Epithelial cell of prostate (primary cell): ENCODE measurements around the gene TMEM25.
A peak's percentile ranks its signal among the peaks of the same experiment; 100 is the strongest.
"Not testable (repeated sequence)": the region's sequence is repeated elsewhere in the genome, so short reads cannot be mapped to it uniquely, and the experiment has no call there.

Experiments
- DNase-seq: peaks from one replicate; pipeline ENCODE4 v3.0.0-alpha.2; 2011; ENCODE audit warnings: low read depth, low spot score
- H3K27ac ChIP-seq: fragments of 450-650 bp; 2 replicates; pipeline ENCODE4 v1.5.1; 2017; ENCODE audit warnings: mild to moderate bottlenecking

Gene TMEM25

DNA sequence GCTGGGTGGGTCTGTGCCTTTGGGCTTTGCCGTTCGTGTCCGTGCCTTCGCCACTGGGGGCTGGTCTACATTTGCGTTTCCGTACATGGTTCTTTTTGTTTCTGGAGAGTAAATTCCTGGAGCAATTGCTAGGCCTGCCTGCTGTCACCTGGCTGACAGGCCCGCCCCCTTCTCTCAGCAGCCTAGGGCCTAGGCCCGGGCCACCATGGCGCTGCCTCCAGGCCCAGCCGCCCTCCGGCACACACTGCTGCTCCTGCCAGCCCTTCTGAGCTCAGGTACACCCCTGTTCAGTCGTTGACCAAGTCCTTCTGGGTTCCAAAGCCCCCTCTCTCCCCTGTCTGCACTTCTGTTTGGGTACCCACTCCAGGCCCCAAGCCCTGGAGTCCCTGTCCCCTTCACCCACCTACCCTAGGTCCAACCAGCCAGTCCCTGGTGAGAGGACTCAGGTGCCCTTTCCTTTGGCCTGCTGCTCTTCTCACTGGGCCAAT lies 649 bp downstream of the TMEM25 start:
- no peak overlapping the region for H3K27ac ChIP-seq
- DNase-seq: no peak

DNA sequence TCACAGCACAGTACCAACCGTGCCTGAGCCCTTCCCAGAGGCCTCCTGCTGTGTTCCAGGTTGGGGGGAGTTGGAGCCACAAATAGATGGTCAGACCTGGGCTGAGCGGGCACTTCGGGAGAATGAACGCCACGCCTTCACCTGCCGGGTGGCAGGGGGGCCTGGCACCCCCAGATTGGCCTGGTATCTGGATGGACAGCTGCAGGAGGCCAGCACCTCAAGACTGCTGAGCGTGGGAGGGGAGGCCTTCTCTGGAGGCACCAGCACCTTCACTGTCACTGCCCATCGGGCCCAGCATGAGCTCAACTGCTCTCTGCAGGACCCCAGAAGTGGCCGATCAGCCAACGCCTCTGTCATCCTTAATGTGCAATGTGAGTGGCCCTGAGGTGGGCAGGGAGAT lies 1.1 kb downstream of the TMEM25 start:
- no peak overlapping the region for H3K27ac ChIP-seq
- no peak for DNase-seq

DNA sequence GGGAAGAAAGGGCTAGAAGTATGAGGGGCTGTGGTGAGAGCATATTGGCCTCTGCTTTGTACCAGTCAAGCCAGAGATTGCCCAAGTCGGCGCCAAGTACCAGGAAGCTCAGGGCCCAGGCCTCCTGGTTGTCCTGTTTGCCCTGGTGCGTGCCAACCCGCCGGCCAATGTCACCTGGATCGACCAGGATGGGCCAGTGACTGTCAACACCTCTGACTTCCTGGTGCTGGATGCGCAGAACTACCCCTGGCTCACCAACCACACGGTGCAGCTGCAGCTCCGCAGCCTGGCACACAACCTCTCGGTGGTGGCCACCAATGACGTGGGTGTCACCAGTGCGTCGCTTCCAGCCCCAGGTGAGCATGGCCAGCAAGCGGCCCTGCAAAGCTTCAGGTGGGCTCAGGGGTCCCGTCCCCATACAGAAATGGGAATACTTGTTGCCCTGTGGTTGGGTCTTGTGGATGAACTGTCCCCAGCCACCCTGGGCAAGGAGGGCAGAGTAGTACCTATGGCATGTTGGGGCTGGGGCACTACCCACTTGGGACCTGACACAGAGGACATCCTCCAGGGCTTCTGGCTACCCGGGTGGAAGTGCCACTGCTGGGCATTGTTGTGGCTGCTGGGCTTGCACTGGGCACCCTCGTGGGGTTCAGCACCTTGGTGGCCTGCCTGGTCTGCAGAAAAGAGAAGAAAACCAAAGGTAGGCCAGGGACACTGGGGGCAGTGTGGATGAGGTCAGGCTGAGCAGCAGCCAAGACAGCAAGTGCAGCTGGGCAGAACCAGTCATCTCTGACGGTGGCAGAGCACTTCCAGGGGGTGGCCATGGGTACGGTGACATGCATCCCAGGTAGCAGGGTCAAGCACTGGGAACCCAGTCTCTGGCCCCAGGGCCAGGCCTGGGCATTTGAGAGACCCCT lies 2.1 kb downstream of the TMEM25 start:
- no peak overlapping the region for H3K27ac ChIP-seq
- no peak for DNase-seq

DNA sequence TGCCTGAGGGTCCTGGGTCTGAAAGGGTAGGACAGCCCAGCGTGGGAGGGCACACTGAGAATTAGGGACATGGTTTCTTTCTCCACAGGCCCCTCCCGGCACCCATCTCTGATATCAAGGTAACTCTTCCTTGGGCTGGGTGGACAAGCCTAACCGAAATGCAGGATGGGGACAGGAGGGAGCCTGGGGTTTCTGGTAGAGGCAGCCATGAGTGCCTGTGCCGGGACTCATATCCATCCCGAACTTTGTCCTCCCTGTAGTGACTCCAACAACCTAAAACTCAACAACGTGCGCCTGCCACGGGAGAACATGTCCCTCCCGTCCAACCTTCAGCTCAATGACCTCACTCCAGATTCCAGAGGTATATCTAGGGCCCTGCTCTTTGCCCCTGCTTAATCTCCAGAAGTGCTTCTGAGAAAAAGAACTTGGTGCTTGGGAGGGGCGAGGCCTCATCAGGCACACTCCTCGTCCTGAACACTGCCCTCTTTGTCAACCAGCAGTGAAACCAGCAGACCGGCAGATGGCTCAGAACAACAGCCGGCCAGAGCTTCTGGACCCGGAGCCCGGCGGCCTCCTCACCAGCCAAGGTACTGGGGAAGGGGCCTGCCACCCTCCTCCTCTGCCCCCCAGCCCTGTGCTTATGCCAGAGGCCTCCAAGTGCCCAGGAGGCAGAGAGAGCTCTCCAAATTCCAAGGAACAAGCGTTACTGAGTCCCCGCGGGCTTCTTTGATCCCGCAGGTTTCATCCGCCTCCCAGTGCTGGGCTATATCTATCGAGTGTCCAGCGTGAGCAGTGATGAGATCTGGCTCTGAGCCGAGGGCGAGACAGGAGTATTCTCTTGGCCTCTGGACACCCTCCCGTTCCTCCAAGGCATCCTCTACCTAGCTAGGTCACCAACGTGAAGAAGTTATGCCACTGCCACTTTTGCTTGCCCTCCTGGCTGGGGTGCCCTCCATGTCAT lies 3.1 kb downstream of the TMEM25 start:
- no peak overlapping the region for H3K27ac ChIP-seq
- DNase-seq: no peak

DNA sequence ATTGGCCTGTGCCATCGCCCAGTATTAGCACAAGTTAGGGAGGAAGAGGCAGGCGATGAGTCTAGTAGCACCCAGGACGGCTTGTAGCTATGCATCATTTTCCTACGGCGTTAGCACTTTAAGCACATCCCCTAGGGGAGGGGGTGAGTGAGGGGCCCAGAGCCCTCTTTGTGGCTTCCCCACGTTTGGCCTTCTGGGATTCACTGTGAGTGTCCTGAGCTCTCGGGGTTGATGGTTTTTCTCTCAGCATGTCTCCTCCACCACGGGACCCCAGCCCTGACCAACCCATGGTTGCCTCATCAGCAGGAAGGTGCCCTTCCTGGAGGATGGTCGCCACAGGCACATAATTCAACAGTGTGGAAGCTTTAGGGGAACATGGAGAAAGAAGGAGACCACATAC lies 4.3 kb downstream of the TMEM25 start:
- H3K27ac ChIP-seq: no peak overlapping the region
- DNase-seq: no peak

DNA sequence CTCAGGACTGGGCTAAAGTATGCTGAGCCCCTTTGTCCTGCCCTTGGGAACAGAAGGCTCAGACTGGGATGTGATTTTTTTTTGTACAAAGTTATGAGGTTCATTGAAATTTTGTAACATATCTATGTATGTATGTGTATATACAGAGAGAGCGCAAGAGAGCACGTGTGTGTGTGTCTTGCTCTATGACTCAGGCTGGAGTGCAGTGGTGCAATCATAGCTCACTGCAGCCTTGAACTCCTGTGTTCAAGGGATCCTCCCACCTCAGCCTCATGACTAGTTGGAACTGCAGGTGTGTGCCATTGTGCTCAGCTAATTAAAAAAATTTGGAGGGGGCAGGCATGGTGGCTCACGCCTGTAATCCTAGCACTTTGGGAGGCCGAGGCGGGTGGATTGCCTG lies 5.7 kb downstream of the TMEM25 start:
- DNase-seq: no peak
- H3K27ac ChIP-seq: no peak overlapping the region

DNA sequence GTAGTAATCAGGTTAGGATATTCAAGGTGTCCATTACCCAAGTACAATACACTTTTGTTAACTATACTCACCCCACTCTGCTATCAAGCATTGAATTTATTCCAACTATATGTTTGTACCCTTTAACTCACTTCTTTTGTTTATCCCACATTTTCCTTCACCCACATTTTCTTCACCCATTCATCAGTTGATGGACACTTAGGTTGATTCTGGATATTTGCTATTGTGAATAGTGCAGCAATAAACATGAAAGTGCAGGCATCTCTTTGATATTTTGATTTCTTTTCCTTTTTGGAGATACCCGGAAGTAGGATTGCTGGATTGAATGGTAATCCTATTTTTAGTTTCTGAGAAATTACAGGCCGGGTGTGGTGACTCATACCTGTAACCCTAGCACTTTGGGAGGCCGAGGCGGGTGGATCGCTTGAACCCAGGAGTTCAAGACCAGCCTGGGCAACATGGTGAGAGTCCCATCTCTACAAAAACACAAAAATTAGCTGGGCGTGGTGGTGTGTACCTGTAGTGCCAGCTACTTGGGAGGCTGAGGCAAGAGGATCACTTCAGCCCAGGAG lies 6.5 kb downstream of the TMEM25 start:
- no peak for DNase-seq
- H3K27ac ChIP-seq: no peak overlapping the region

DNA sequence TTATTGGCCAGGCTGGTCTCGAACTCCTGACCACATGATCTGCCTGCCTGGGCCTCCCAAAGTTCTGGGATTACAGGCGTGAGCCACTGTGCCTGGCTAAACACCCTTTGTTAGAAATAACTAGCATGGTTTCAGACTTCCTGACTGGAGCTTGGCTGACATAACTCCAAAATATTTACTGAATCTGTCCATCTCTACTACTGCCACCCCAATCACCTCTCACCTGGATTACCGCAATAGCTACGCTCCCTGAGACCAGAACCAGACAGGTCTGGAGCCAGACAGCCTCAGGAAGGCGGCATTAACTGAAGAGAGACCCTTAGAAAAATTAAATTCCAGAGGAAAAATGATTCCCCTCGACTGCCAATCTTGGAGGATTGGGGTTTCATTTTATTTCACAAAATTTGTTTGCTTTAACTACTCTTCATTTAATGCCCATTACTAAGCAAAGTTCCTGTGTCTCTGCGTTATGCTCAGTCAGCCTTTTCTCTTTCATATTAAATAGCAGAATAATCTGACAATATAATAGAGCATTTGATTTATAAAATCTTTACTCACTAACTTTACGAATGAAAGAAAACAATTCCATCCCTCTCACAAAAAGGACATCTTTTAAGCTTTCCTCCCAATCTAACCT lies 13.1 kb downstream of the TMEM25 start:
- H3K27ac ChIP-seq: no peak overlapping the region
- DNase-seq: no peak

DNA sequence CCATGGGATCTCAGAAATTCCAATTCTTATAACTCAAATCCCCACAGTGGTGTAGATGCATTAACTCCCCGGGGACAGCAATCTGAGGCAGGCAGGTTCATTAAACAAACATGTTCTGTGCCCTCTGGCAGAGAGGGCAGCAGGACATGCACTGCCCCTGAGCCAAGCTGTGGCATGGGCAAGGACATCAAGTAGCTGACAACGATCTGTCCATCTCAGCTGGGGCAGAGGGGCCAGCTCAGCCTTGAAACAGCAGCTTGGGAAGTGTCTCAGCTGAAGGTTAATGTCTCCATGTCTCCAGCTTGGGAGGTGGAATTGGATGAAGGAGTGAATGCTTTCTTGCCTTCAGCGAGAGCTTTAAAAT lies 13.6 kb downstream of the TMEM25 start:
- DNase-seq: no peak
- H3K27ac ChIP-seq: no peak overlapping the region

DNA sequence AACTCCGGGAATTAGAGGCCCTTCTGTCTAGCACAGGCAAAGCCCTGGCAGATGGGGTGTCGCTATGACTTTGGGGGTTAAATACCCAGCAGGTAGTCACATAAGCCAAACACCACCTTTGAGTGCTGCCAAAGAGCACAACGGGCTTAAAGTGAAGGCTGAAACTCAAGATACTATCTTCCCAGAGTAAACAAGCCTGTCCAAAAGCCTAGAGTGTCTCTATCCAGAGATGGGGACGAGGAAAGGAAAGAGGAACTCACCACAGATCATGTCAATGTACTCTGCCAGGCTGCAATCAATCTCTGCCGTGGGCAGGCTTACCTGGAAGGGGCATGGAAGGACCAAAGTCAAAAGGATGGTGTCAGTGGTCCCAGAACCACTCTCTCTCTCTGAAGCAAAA lies 14.5 kb downstream of the TMEM25 start:
- no peak for DNase-seq
- no peak overlapping the region for H3K27ac ChIP-seq

DNA sequence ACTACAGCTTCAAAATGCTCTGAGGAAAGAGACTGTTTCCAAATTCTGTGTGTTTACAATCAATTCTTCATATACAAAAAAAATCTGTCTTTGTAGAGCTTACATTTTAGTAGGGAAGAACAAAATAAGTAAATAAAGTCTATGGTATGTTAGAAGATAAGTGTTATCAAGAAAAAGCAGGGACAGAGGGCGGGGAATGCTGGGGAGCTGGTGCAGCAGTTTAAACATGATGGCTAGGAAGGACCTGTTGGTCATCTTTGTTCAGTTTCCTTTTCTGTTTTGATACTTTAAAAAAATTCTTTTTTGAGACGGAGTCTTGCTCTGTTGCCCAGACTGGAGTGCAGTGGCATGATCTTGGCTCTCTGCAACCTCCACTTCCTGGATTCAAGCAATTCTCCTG lies 16.1 kb downstream of the TMEM25 start:
- no peak overlapping the region for H3K27ac ChIP-seq
- DNase-seq: no peak

DNA sequence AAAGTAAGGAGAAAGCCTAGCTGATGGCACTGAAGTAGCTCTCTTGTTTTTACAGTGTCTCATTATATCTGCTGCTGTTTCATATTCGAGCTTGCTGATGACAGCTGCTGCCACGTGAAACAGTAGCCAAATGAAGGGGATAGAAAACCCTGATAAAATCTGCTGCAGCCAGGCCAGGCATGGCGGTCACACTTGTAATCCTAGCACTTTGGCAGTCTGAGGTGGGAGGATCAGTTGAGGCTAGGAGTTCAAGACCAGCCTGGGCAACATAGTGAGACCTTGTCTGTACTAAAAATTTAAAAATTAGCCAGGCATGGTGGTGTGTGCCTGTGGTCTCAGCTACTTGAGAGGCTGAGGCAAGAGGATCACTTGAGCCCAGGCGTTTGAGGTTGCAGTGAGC lies 21.3 kb downstream of the TMEM25 start:
- no peak for DNase-seq

DNA sequence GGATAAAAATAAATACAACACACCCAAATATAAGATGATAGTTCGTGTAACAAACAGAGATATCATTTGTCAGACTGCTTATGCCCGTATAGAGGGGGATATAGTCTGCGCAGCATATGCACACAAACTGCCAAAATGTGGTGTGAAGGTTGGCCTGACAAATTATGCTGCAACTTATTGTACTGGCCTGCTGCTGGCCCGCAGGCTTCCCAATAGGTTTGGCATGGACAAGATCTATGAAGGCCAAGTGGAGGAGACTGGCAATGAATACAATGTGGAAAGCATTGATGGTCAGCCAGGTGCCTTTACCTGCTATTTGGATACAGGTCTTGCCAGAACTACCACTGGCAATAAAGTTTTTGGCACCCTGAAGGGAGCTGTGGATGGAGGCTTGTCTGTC lies 29.8 kb downstream of the TMEM25 start:
- no peak overlapping the region for H3K27ac ChIP-seq
- DNase-seq: no peak

More for the DNA sequence above, 21.3 kb downstream of the TMEM25 start:
- no peak overlapping the region for H3K27ac ChIP-seq

DNA sequence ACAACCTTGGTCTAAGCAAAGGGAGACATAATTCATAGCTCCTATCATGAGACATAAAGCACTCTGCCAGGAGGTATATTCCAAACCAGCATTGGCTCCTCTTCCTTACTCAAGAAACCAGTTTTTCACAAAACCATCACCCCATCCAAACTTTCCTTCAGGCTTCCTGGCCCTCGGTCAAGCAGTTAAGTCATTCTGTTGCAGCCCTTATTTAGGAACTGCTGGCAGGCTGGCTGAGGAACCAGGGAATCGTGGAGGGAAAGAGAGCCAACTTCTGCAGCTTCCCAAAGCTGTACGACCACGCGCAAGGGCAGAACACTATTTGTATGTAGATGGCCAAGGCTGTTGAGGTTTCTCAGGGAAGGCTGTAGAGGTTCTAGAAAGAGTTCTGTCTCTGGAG lies 34.1 kb downstream of the TMEM25 start:
- no peak for DNase-seq
- no peak overlapping the region for H3K27ac ChIP-seq

DNA sequence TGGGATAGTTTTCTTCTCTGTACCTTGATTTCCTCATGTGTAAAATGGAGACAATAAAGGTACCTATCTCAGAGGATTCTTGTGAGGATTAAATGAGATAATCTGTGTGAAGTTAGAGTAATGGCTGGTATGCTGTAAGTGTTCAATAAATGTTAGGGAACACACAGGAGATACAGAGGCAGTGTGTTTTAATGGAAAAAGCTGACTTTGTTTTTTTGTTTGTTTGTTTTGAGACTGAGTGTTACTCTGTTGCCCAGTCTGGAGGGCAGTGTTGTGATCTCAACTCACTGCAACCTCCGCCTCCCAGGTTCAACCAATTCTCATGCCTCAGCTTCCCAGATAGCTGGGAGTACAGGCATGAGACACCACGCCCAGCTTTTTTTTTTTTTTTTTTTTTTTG lies 38.7 kb downstream of the TMEM25 start:
- no peak for DNase-seq
- no peak overlapping the region for H3K27ac ChIP-seq

DNA sequence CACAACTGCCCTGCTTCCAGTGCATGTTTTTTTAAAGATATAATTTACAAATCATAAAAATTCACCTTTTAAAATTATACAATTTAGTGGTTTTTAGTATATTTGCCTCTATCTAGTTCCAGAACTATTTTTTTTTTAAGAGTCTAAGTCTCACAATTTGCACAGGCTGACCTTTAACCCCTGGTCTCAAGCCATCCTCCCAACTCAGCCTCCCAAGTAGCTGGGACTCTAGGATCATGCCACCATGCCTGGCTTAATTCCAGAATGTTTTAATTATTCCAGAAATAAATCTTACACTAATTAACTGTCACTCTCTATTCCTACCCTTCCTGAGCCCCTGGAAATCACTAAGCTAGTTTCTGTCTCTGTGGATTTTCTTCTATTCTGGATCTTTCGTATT lies 39.8 kb downstream of the TMEM25 start:
- H3K27ac ChIP-seq: no peak overlapping the region
- no peak for DNase-seq

DNA sequence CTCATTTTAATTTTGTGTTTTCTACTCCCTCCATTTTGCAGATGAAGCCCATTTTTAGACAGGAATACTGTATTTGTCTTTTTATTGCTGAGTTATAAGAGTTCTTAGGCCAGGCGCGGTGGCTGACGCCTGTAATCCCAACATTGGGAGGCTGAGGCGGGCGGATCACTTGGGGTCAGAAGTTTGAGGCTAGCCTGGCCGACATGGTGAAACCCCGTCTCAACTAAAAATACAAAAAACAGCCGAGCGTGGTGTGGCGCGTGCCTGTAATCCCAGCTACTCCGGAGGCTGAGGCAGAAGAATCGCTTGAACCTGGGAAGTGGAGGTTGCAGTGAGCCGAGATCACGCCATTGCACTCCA lies 40.7 kb downstream of the TMEM25 start:
- H3K27ac ChIP-seq: peak overlapping the region; percentile 82
- not testable (repeated sequence) for DNase-seq

DNA sequence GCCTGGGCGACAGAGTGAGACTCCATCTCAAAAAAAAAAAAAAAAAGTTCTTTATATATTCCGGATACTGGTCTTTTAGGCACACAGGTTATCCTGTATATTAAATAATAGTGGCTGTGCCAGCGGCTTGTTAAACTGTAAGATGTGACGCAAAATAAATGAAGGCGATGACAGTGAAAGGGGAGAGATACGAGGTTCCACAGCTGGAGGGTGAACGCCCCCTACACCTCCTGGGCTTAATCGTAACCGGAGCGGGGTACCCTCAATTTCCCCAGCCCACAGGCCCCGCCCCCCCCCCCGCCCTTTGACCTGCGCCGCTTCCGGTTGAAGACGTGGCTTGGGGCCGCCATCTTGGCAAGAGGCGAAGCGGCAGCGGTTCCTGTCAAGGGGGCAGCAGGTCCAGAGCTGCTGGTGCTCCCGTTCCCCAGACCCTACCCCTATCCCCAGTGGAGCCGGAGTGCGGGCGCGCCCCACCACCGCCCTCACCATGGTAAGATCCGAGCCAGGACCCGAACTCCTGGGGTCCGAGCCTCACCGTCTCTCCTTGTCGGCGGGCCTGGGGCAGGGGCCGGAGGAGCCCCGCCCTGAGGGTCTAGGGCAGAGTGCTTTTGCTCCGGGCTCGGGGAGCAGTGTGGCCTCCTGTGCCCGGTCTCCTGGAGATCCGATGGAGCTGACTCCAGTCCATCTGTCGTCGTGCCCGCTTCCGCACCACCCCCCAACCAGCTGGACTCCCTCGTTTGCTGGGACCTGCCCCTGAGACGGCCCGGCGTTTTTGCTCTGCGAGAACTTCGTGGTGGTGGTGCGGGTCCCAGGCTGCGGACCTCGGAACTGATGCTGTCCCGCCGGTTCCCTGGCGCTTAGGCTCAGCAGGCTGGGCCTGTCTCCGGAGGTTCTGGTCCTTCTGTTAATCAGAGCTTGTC lies 41.3 kb downstream of the TMEM25 start, which contains the start of gene ARCN1:
ARCN1 (plus strand) TSS at position 349 of the 920 bp plus-strand sequence; CDS start at position 488, 139 bp downstream.
- no peak for DNase-seq
- H3K27ac ChIP-seq: peak within 1 kb of the TSS; percentile 82

DNA sequence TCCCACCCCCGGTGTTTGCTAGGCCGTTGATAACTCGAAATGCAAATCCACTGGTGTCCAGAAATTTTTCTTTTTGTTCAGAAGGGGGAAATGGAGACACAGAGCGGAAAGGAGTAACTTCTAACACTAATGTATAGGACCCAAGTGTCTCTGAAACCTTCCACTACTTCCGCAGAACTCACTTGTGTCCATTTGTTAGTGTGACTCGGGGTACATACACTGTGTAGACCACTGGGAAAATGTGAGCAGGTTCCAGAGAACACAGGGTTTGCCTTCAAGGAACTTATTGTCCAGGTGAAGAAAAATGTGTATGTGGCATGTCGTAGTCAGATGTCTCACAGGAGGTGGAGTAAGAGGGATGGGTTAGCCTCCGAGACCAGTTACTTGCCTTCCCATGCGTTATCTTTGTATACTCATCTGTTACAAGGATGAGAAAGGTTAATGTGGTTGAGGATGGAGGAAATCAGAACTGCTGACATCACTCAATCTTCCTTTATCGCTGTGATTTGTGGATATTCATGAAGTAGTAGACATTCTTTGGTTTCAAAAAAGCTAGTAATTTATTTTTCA lies 42.1 kb downstream of the TMEM25 start:
- DNase-seq: no peak
- peak overlapping the region; percentile 82 for H3K27ac ChIP-seq
